HepG2 (cell line): ENCODE data around the gene KRTDAP. TPM values are rescaled to one million over a fixed set of nuclear protein-coding genes. Genes with fewer than 3 reads are reported as not detected.

Experiments
- ATAC-seq: fragments of 200-7000 bp; cut with Tn5 transposase; 3 replicates; pipeline ENCODE4 v1.9.1; 2020; ENCODE audit warnings: mild to moderate bottlenecking, moderate library complexity
- BruUV-seq: library from RNA; stranded (reverse); fragments of 400-500 nt; replicated peaks from 2 replicates; lab custom pipeline; 2021; lab: Mats Ljungman, UMichigan
- CTCF ChIA-PET: fragments of 300-600 bp; formaldehyde crosslinking; extraction: SDS; loops from one replicate; lab custom pipeline; 2021; ENCODE audit warnings: low total read pairs, inconsistent platforms, low intra/inter-chr PET ratio; lab: Yijun Ruan, JAX
- POLR2A ChIA-PET: fragments of 350-600 bp; sonication (Branson Sonifier 250); formaldehyde crosslinking; loops from one replicate; lab custom pipeline; 2020; ENCODE audit warnings: antibody characterized with exemption, inconsistent platforms; lab: Yijun Ruan, JAX
- DNase-seq: peaks from one replicate; pipeline ENCODE4 v3.0.0-alpha.2; 2015; ENCODE audit warnings: low spot score
- FAIRE-seq: peaks from 3 replicates; lab custom pipeline; 2011; peaks lifted over from hg19 to GRCh38; lab: Jason Lieb, UNC
- H2AFZ ChIP-seq: one replicate; pipeline ENCODE4 v1.6.1; 2011; ENCODE audit warnings: low read length, inconsistent platforms
- H3K27ac ChIP-seq: fragments of 300-600 bp; 3 replicates; pipeline ENCODE4 v1.8.0; 2011; ENCODE audit warnings: mixed run types, mild to moderate bottlenecking, mixed read lengths, low read length, inconsistent platforms; ENCODE audit not compliant: insufficient read depth; ENCODE audit errors: extremely low read length
- H3K27me3 ChIP-seq, 2 experiments: fragments of 200-600 bp in 1 of 2; 2 replicates in 1 of 2; 3 replicates in 1 of 2; pipeline versions ENCODE4 v1.6.0 to v1.8.0; 2011; ENCODE audit warnings: low read length in 2 of 2, mild to moderate bottlenecking in 2 of 2, moderate library complexity in 2 of 2, inconsistent platforms in 1 of 2; ENCODE audit not compliant: insufficient read depth in 2 of 2, control insufficient read depth in 1 of 2
- H3K36me3 ChIP-seq, 2 experiments: fragments of 200-600 bp in 1 of 2; replicated peaks in 1 of 2; 2 replicates in 1 of 2; 3 replicates in 1 of 2; pipeline versions ENCODE4 v1.5.1 to v1.8.0; 2011; ENCODE audit warnings: low read length in 2 of 2, inconsistent platforms in 1 of 2; ENCODE audit not compliant: insufficient read depth in 2 of 2, control insufficient read depth in 1 of 2
- H3K4me1 ChIP-seq: 2 replicates; pipeline ENCODE4 v1.5.1; 2012; ENCODE audit warnings: low read length, inconsistent platforms; ENCODE audit not compliant: insufficient read depth
- H3K4me2 ChIP-seq: 2 replicates; pipeline ENCODE4 v1.6.0; 2011; ENCODE audit warnings: low read depth, low read length, inconsistent platforms
- H3K4me3 ChIP-seq, 3 experiments: fragments of 200-600 bp in 1 of 3; sonication (generic), shearing (Covaris generic) in 1 of 3; replicated peaks in 1 of 3; 2 replicates each; pipeline ENCODE4 v1.5.1; 2011 to 2016; ENCODE audit warnings: low read length in 3 of 3, inconsistent platforms in 2 of 3, low read depth in 2 of 3, mild to moderate bottlenecking in 2 of 3, control low read depth in 1 of 3, mixed read lengths in 1 of 3; ENCODE audit not compliant: insufficient read depth in 1 of 3
- H3K79me2 ChIP-seq: one replicate; pipeline ENCODE4 v1.6.1; 2011; ENCODE audit warnings: low read length, inconsistent platforms; ENCODE audit not compliant: insufficient read depth
- H3K9ac ChIP-seq: 2 replicates; pipeline ENCODE4 v1.6.0; 2011; ENCODE audit warnings: mild to moderate bottlenecking, low read depth, low read length, inconsistent platforms; ENCODE audit not compliant: insufficient read depth
- H3K9me3 ChIP-seq: 2 replicates; pipeline ENCODE4 v1.5.1; 2012; ENCODE audit warnings: mild to moderate bottlenecking, low read length
- H4K20me1 ChIP-seq: 2 replicates; pipeline ENCODE4 v1.6.0; 2011; ENCODE audit warnings: inconsistent platforms, mild to moderate bottlenecking, low read length, moderate library complexity; ENCODE audit not compliant: insufficient read depth
- AFF4 ChIP-seq: sonication (generic); formaldehyde crosslinking; IDR thresholded peaks from 2 replicates; pipeline ENCODE4 v1.4.0; 2020; ENCODE audit warnings: missing genetic modification reagents
- FOSL2 ChIP-seq: sonication (generic); formaldehyde crosslinking; IDR thresholded peaks from 2 replicates; pipeline ENCODE4 v1.4.0; 2020; ENCODE audit warnings: missing genetic modification reagents
- MYNN ChIP-seq: sonication (generic); formaldehyde crosslinking; IDR thresholded peaks from 2 replicates; pipeline ENCODE4 v1.4.0; 2020; ENCODE audit warnings: mild to moderate bottlenecking, low read depth, missing genetic modification reagents
- ZBTB10 ChIP-seq: sonication (generic); formaldehyde crosslinking; IDR thresholded peaks from 2 replicates; pipeline ENCODE4 v1.4.0; 2020; ENCODE audit warnings: missing genetic modification reagents, borderline replicate concordance
- ZNF225 ChIP-seq: sonication (generic); formaldehyde crosslinking; IDR thresholded peaks from 2 replicates; pipeline ENCODE4 v1.4.0; 2020; ENCODE audit warnings: mild to moderate bottlenecking, missing genetic modification reagents
- ZSCAN22 ChIP-seq: sonication (generic); formaldehyde crosslinking; IDR thresholded peaks from 2 replicates; pipeline ENCODE4 v1.4.0; 2020; ENCODE audit warnings: mild to moderate bottlenecking, missing genetic modification reagents
- WGBS: methylation state at CpG from one replicate; pipeline ENCODE4 v1.1.6; 2017; ENCODE audit warnings: low lambda C conversion rate; 5-methylcytosine and 5-hydroxymethylcytosine counted together
- in situ Hi-C: cut with HindIII; loops from 2 replicates; pipeline ENCODE4 v1.10.0; 2017; ENCODE audit warnings: low pct_unique_long_range_greater_than_20kb; ENCODE audit not compliant: extremely low pct_ligation_motif_present
- intact Hi-C: fragments of 100-400 bp; cut with micrococcal nuclease; formaldehyde crosslinking; loops from one replicate; pipeline ENCODE4 v1.10.0; 2022; ENCODE audit not compliant: unreplicated experiment
- polyA plus RNA-seq, 8 experiments: library from polyadenylated mRNA; depleted of rRNA in 3 of 8; stranded (reverse) in 7 of 8; unstranded in 1 of 8; fragments of >200 nt; fragmentation: Illumina TruSeq in 4 of 8; extraction: Trizol in 4 of 8; gene quantifications; 2 replicates each; pipeline versions ENCODE4 v1.2.1 to v1.2.3, GENCODE V29; 2011 to 2016; ENCODE audit warnings: low read depth in 4 of 8, missing spikeins in 1 of 8, mixed read lengths in 1 of 8; ENCODE audit not compliant: insufficient read depth in 1 of 8
- total RNA-seq, 5 experiments: library from RNA; depleted of rRNA; stranded (reverse); fragments of >200 nt; fragmentation: Illumina TruSeq; extraction: Trizol; gene quantifications; 2 replicates each; pipeline ENCODE4 v1.2.3, GENCODE V29; 2016; ENCODE audit warnings: low read depth in 1 of 5

Gene KRTDAP
- total and polyA plus RNA-seq, 2 of the 13 experiments (the other 11 are each of a cell fraction or from before 2014, with no cell fraction given) = 0.86 to 1.5 TPM

- TF ChIP-seq MYNN (CRISPR knock-in tag) = no peak
- TF ChIP-seq ZSCAN22 = no peak
Measured at GRCh38 chr19:35533201-35533821, 43.0 kb upstream of the KRTDAP start, which contains the start of gene GAPDHS (continued).

GRCh38 chr19:35531291-35531690, 41.0 kb upstream of the KRTDAP start:
- H3K27ac ChIP-seq = no peak overlapping the region
- POLR2A ChIA-PET = interaction anchor here (1.3 kb wide), 1 partner anchor 21 kb away, joined by 4 read pairs; no protein-coding TSS in a partner anchor
- H3K9me3 ChIP-seq = no peaks in the 10 kb centered on the region
- peaks cover 7 to 23% of the 10 kb centered on the region in 2 experiments; a peak in 4 of 5 replicates for H3K27me3 ChIP-seq
- CTCF ChIA-PET = no interaction called here
- WGBS = 30% methylated on average over 6 of the region's 6 CpGs
- H3K79me2 ChIP-seq = no peaks in the 10 kb centered on the region
- no peak overlapping the region for H2AFZ ChIP-seq
- intact Hi-C loops (no loop called here), in situ Hi-C loops (no loop called here)
- no peak overlapping the region for H3K4me2 ChIP-seq
- BruUV-seq = no TSS peak
- no peak overlapping the region for H3K4me3 ChIP-seq
- H4K20me1 ChIP-seq = no peaks in the 10 kb centered on the region
- no peak for FAIRE-seq
- H3K4me1 ChIP-seq = peaks cover 29% of the 10 kb centered on the region
- TF ChIP-seq ZNF225 (CRISPR knock-in tag) (no peak), FOSL2 (CRISPR knock-in tag) (peak; percentile 21; the same call in 1 of the 2 replicates), AFF4 (CRISPR knock-in tag) (no peak), ZBTB10 (CRISPR knock-in tag) (no peak)
- no peak for ATAC-seq
- H3K36me3 ChIP-seq = no peaks in the 10 kb centered on the region
- no peak for DNase-seq
- H3K9ac ChIP-seq = no peak overlapping the region
